Uterus (tissue), 4 donors: ENCODE data around the gene AUTS2. TPM values are rescaled to one million over a fixed set of nuclear protein-coding genes. Genes with fewer than 3 reads are reported as not detected.

Source experiments
- DNase-seq, 2 donors: peaks; one replicate each; pipeline ENCODE4 v3.0.0-alpha.2; 2019 to 2020
- H3K27ac ChIP-seq, 2 donors: fragments of 200-600 bp; sonication (generic); 1 replicate in 1 of 2; 2 replicates in 1 of 2; pipeline ENCODE4 v1.5.1; 2016 to 2018
- H3K27me3 ChIP-seq, 2 donors: fragments of 200-600 bp; sonication (generic); one replicate each; pipeline ENCODE4 v1.5.1; 2018 to 2019; ENCODE audit warnings: control low read depth in 1 of 2
- H3K36me3 ChIP-seq, 2 donors: fragments of 200-600 bp; sonication (generic); one replicate each; pipeline ENCODE4 v1.5.1; 2019; ENCODE audit warnings: control low read depth in 1 of 2
- H3K4me1 ChIP-seq, 2 donors: fragments of 200-600 bp; sonication (generic); one replicate each; pipeline ENCODE4 v1.5.1; 2018 to 2019; ENCODE audit warnings: control low read depth in 1 of 2
- H3K4me3 ChIP-seq, 2 donors: fragments of 200-600 bp; sonication (generic); 1 replicate in 1 of 2; 2 replicates in 1 of 2; pipeline ENCODE4 v1.5.1; 2018 to 2019; ENCODE audit warnings: mild to moderate bottlenecking in 1 of 2
- H3K9me3 ChIP-seq, 2 donors: fragments of 200-600 bp; sonication (generic); one replicate each; pipeline ENCODE4 v1.5.1; 2019; ENCODE audit warnings: control low read depth in 1 of 2
- CTCF ChIP-seq, 4 experiments: fragments of 200-600 bp in 2 of 4; fragments of 450-650 bp in 2 of 4; sonication (generic) in 2 of 4; IDR thresholded peaks; one replicate each; pipeline ENCODE4 v1.5.1; 2016 to 2019; ENCODE audit warnings: antibody characterized with exemption in 4 of 4, mild to moderate bottlenecking in 2 of 4, moderate library complexity in 1 of 4
- POLR2A ChIP-seq, 2 donors: fragments of 450-650 bp; IDR thresholded peaks; one replicate each; pipeline ENCODE4 v1.6.1; 2016; ENCODE audit warnings: antibody characterized with exemption in 2 of 2, mild to moderate bottlenecking in 1 of 2, moderate library complexity in 1 of 2
- intact Hi-C: fragments of 100-400 bp; cut with DNase I; formaldehyde crosslinking; loops from one replicate; pipeline ENCODE4 v1.15.1; 2023; ENCODE audit warnings: low total_unique reads
- total RNA-seq, 4 donors: library from RNA; depleted of rRNA in 3 of 4; stranded (reverse); fragments of >200 nt in 3 of 4; gene quantifications; one replicate each; pipeline versions ENCODE4 v1.1.0 to v1.2.4, GENCODE V29; 2014 to 2023
- donor health status: DM: yes; HTN: yes; CAD: no.

AUTS2 gene
- total RNA-seq, 4 donors from 2014 or later: 10.5 to 58.2 (median 30.0) TPM

GRCh38 chr7:69757528-69757927, 159.3 kb downstream of the AUTS2 start:
- Histone ChIP-seq H3K9me3 (no peaks in the 10 kb centered on the region), H3K27me3 (no peaks in the 10 kb centered on the region), H3K4me3 (no peak overlapping the region), H3K4me1 (no peaks in the 10 kb centered on the region), H3K36me3 (no peaks in the 10 kb centered on the region), H3K27ac (no peak overlapping the region)
- TF ChIP-seq POLR2A (IDR thresholded peaks at IDR 0.05) (no peak), CTCF (IDR thresholded peaks at IDR 0.05) (no peak)
- intact Hi-C loops: no loop called here
- no peak for DNase-seq

- H3K27me3 ChIP-seq: no peaks in the 10 kb centered on the region
- intact Hi-C loops: no loop called here
- no peaks in the 10 kb centered on the region for H3K4me1 ChIP-seq
- H3K36me3 ChIP-seq: no peaks in the 10 kb centered on the region
- DNase-seq: no peak
- no peak overlapping the region for H3K4me3 ChIP-seq
- H3K27ac ChIP-seq: no peak overlapping the region
- no peaks in the 10 kb centered on the region for H3K9me3 ChIP-seq
- TF ChIP-seq POLR2A (IDR thresholded peaks at IDR 0.05): no peak
- no peak for TF ChIP-seq CTCF (IDR thresholded peaks at IDR 0.05)
Observed at GRCh38 chr7:69757981-69758430, 159.7 kb downstream of the AUTS2 start.

- intact Hi-C loops: no loop called here
- DNase-seq: no peak
- TF ChIP-seq CTCF (IDR thresholded peaks at IDR 0.05) (no peak), POLR2A (IDR thresholded peaks at IDR 0.05) (no peak)
- H3K4me3 ChIP-seq: no peak overlapping the region
- no peaks in the 10 kb centered on the region for H3K36me3 ChIP-seq
- H3K27ac ChIP-seq: no peak overlapping the region
- no peaks in the 10 kb centered on the region for H3K9me3 ChIP-seq
- no peaks in the 10 kb centered on the region for H3K27me3 ChIP-seq
- H3K4me1 ChIP-seq: no peaks in the 10 kb centered on the region
Observed at GRCh38 chr7:69759373-69759772, 161.1 kb downstream of the AUTS2 start.

- H3K4me3 ChIP-seq: no peak overlapping the region
- DNase-seq: no peak
- H3K4me1 ChIP-seq: no peaks in the 10 kb centered on the region
- intact Hi-C loops: no loop called here
- no peaks in the 10 kb centered on the region for H3K9me3 ChIP-seq
- no peak overlapping the region for H3K27ac ChIP-seq
- no peaks in the 10 kb centered on the region for H3K27me3 ChIP-seq
- TF ChIP-seq POLR2A (IDR thresholded peaks at IDR 0.05): no peak
- TF ChIP-seq CTCF (IDR thresholded peaks at IDR 0.05): no peak
- H3K36me3 ChIP-seq: no peaks in the 10 kb centered on the region
Observed at GRCh38 chr7:69761290-69761922, 163.1 kb downstream of the AUTS2 start.

GRCh38 chr7:69762821-69763352, 164.6 kb downstream of the AUTS2 start:
- no peak for TF ChIP-seq POLR2A (IDR thresholded peaks at IDR 0.05)
- no peaks in the 10 kb centered on the region for H3K9me3 ChIP-seq
- intact Hi-C loops: no loop called here
- DNase-seq: no peak
- no peak overlapping the region for H3K27ac ChIP-seq
- no peaks in the 10 kb centered on the region for H3K36me3 ChIP-seq
- no peaks in the 10 kb centered on the region for H3K4me1 ChIP-seq
- no peaks in the 10 kb centered on the region for H3K27me3 ChIP-seq
- no peak overlapping the region for H3K4me3 ChIP-seq
